ENCODE results near the gene MS4A10. TPM values are rescaled to one million over a fixed set of nuclear protein-coding genes. Genes with fewer than 3 reads are reported as not detected.

MS4A10 gene
- total and polyA plus RNA-seq, 2 of the 8 experiments (the other 6 are each of a cell fraction or from before 2014, with no cell fraction given), result not detected

DNA sequence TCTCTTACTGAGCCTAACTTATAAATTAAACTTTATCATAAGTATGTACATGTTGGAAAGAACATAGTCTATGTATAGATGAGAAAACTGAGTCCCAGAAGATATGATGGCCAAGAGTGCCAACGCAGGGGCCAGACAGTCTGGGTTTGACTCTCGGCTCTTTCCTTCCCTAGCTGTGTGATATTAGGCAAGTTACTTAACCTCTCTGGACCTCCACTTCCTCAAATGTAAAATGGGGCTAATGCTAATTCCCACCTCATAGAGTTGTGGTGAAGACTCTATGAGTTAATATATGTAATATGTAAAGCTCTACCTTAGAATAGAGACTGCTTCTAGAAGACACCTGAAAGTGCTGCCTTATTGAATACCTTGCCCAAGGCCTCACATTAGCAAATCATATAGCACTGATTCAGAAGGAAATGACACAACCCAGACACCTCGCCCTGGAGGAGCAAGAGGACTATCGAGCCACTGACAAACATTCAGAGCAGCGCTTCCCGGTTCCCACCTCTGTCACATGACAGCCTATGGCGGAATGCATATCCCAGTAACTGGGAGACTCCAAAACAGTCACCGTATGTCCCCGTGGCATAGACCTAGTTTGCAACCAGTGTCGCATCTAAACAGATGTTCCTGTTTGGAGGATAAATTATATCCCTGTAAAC, 45.5 kb downstream of the MS4A10 start:
- Histone ChIP-seq H3K23ac (ENCODE audit: insufficient read length) (no peak overlapping the region), H3K79me2 (ENCODE audit: control insufficient read depth in 1 of 2, insufficient read depth in 2 of 2, low read length in 2 of 2) (no peaks in the 10 kb centered on the region), H2BK120ac (replicated peaks; ENCODE audit: low read depth, low read length) (no peak overlapping the region), H3K4me1 (replicated peaks in 1 of 4; ENCODE audit: control insufficient read depth in 3 of 4, insufficient read depth in 4 of 4, low read length in 3 of 4) (no peaks in the 10 kb centered on the region), H2AK5ac (ENCODE audit: low read depth, low read length) (no peak overlapping the region), H3K36me3 (ENCODE audit: control insufficient read depth in 2 of 4, insufficient read depth in 4 of 4, low read length in 3 of 4) (no peaks in the 10 kb centered on the region), H2AFZ (ENCODE audit: low read length) (no peak overlapping the region), H2BK20ac (ENCODE audit: low read length) (no peak overlapping the region), H2BK5ac (ENCODE audit: low read depth, low read length) (no peak overlapping the region), H3K18ac (ENCODE audit: extremely low read depth, low read length) (no peak overlapping the region), H4K91ac (replicated peaks; ENCODE audit: insufficient read length, low read length) (no peak overlapping the region), H4K8ac (ENCODE audit: extremely low read depth, insufficient read depth, low read length) (no peak overlapping the region), H3K23me2 (ENCODE audit: low read depth, low read length) (no peaks in the 10 kb centered on the region), H3K79me1 (ENCODE audit: low read depth, low read length) (no peaks in the 10 kb centered on the region), H3K4ac (replicated peaks; ENCODE audit: insufficient read length, low read depth, low read length) (no peak overlapping the region), H3K4me2 (ENCODE audit: insufficient read depth in 1 of 2, low read depth in 2 of 2, low read length in 2 of 2) (no peak overlapping the region), H4K20me1 (replicated peaks in 1 of 2; ENCODE audit: control insufficient read depth in 1 of 2, insufficient read depth in 2 of 2, low read length in 2 of 2) (no peaks in the 10 kb centered on the region), H3K14ac (ENCODE audit: insufficient read length) (no peak overlapping the region), H3K27me3 (replicated peaks in 1 of 4; ENCODE audit: control insufficient read depth in 3 of 4, extremely low read depth in 1 of 4, insufficient read depth in 3 of 4, low read length in 3 of 4) (no peaks in the 10 kb centered on the region; a peak in 2 of 7 replicates), H2BK12ac (ENCODE audit: low read depth, low read length) (no peak overlapping the region), H3K9ac (replicated peaks in 1 of 4; ENCODE audit: extremely low read depth in 1 of 4, low read depth in 3 of 4, low read length in 3 of 4) (no peak overlapping the region), H3K27ac (ENCODE audit: low read depth, low read length) (no peak overlapping the region), H2BK15ac (ENCODE audit: low read length) (no peak overlapping the region), H3K56ac (replicated peaks; ENCODE audit: insufficient read length, low read depth, low read length) (no peak overlapping the region), H3K9me3 (ENCODE audit: insufficient read depth in 2 of 2, low read depth in 1 of 2, low read length in 1 of 2) (no peaks in the 10 kb centered on the region), H3K4me3 (ENCODE audit: extremely low read depth in 1 of 4, insufficient read depth in 2 of 4, low read depth in 3 of 4, low read length in 4 of 4) (no peak overlapping the region), H4K5ac (ENCODE audit: insufficient read length, low read depth, low read length) (no peak overlapping the region)
- DNase-seq (ENCODE audit: low read depth in 1 of 2, low spot score in 2 of 2) (no peak), FAIRE-seq (peak; percentile 77)
- ChIA-PET POLR2A (ENCODE audit: partially characterized antibody) (interaction anchor here (0.8 to 3.3 kb wide), 5 partner anchors 13 to 75 kb away, joined by 3 to 17 read pairs (median 4); partner anchors contain the start of gene PRPF19), CTCF (ENCODE audit: partially characterized antibody) (interaction anchor here (0.6 to 18.0 kb wide), 34 partner anchors 9 to 207 kb away, joined by 3 to 522 read pairs (median 6); partner anchors contain the start of genes CCDC86, PRPF19, PTGDR2 and ZP1)
- WGBS, 2 experiments (ENCODE audit: extremely low coverage in 1 of 2, insufficient coverage in 1 of 2, insufficient read length in 1 of 2, insufficient replicate concordance in 2 of 2, low coverage in 1 of 2, low lambda C conversion rate in 2 of 2, missing lambda C conversion rate in 1 of 2), result 50% methylated on average over 10 of the region's 10 CpGs; no CpG with 5 or more reads in 1 of the 2 experiments
- no peak for TF ChIP-seq CBX5 (IDR thresholded peaks at IDR 0.05; ENCODE audit: low read depth, low read length)

Measured in H1 (cell line).